ENCODE results near the gene LACTBL1.
A peak's percentile ranks its signal among the peaks of the same experiment; 100 is the strongest.

The LACTBL1 gene

GRCh38 chr1:22910286-22910685 is 62.4 kb downstream of the LACTBL1 start:
- no peak for DNase-seq

DNA sequence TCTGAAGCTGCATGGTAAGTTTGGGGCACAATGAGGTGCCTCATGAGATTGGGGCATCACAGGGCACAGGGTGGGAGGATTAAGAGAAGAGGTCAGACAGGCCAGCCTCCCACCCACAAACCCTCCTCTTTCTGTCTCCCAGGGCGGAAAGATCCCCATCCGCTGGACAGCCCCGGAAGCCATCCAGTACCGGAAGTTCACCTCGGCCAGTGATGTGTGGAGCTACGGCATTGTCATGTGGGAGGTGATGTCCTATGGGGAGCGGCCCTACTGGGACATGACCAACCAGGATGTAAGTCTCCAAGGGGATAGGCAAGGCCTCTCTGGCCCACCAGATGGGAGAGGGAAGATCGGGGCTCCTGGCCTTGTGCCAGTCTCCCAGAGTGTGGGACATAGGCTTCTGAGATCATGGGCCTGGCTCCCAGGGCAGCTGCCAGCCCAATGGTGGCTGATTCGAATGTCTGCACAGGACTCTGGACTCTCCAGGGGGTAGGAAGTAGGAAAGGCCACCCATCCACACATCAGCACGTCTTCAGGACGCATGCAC is 63.7 kb downstream of the LACTBL1 start:
- DNase-seq = no peak

DNA sequence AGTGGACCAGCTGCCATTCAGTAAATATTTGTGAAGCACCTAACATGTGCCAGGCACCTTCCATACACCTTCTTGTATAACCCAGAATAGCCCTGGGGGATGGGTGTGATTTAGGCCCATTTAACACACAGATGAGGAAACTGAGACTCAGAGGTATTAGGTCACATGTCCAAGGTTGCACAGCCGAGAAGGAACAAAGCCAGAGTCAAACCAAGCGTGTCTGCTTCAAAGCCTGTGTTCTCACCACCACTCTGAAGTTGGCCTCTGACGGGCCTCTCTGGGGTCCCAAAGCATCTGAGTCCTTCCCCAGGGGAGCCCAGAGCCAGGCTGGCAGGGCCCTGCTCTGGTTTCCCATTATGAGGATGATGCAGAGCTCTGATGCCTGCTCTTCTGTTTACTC is 65.1 kb downstream of the LACTBL1 start:
- no peak for DNase-seq

- DNase-seq = no peak
Observed at GRCh38 chr1:22906968-22907367, 65.7 kb downstream of the LACTBL1 start.

DNA sequence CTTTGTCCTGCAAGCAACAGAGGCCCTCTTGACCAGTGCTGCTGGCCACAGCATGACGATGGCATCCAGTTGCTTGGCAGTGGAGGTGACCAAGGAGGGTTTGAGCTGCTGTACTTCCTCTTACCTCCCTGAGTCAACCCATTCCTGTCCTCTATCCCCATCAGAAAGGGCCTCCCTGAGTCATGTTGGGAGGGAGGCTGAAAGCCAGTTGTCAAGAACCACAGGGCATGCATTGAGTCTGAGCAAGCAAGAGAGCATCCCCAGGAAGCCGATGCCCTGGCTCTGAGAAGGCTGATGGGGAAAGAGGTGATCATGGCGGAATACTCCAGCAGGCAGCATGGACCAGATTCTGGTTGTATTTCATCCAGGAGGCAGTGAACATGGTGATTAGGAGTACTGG is 69.6 kb downstream of the LACTBL1 start:
- DNase-seq = peak; percentile 2
